Epithelial cell of esophagus (primary cell): ENCODE data around the gene KDM5A.
A peak's percentile ranks its signal among the peaks of the same experiment; 100 is the strongest.

Experiments used
- DNase-seq: peaks from one replicate; pipeline ENCODE4 v3.0.0; 2010; ENCODE audit warnings: low read depth
- H3K4me3 ChIP-seq: 2 replicates; pipeline ENCODE4 v1.5.1; 2011; ENCODE audit warnings: mild to moderate bottlenecking, low read length, control low read depth
- TF ChIP-seq, protein P1 (sequence below): IDR thresholded peaks from 2 replicates; pipeline ENCODE4 v1.5.1; 2011; ENCODE audit warnings: low read depth, mild to moderate bottlenecking, low read length, control low read depth, inconsistent platforms; ENCODE audit not compliant: insufficient read depth; ENCODE audit errors: missing control alignments

Gene KDM5A

DNA sequence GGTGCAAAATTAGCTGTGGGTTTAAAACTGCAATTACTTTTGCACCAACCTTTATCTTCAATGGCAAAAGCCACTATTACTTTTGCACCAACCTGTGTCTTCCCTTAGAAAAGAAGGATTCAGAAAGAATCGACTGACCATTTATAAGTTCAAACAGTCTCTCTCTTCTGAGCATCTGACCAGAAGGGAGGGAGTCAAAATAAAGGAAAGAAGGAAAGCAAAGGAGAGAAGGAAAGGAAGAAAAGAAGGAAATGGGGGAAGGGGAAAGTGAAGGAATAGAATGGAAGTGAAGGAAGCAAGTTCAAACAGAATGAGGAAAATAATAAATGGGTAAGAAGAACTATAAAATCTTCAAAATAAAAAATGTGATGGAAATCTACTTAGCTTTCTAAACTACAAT, 57.8 kb downstream of the KDM5A start:
- TF ChIP-seq, protein P1, sequence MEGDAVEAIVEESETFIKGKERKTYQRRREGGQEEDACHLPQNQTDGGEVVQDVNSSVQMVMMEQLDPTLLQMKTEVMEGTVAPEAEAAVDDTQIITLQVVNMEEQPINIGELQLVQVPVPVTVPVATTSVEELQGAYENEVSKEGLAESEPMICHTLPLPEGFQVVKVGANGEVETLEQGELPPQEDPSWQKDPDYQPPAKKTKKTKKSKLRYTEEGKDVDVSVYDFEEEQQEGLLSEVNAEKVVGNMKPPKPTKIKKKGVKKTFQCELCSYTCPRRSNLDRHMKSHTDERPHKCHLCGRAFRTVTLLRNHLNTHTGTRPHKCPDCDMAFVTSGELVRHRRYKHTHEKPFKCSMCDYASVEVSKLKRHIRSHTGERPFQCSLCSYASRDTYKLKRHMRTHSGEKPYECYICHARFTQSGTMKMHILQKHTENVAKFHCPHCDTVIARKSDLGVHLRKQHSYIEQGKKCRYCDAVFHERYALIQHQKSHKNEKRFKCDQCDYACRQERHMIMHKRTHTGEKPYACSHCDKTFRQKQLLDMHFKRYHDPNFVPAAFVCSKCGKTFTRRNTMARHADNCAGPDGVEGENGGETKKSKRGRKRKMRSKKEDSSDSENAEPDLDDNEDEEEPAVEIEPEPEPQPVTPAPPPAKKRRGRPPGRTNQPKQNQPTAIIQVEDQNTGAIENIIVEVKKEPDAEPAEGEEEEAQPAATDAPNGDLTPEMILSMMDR: no peak

DNA sequence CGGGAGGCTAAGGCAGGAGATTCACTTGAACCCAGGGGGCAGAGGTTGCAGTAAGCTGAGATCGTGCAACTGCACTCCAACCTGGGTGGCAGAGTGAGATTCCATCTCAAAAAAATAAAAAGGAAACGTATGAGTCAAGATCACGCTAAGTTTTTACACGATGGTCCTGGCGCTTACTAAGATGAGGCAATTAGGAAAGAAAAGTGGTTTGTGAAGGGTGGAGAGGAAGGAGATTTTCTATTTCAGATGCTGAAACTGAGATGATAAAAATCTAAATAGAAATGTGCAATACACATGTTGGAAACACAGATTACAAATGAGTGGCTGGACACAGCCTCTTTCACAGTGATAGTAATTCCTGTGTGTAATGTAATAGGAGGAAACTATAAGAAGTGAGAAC, 63.2 kb downstream of the KDM5A start:
- H3K4me3 ChIP-seq: no peak overlapping the region
- TF ChIP-seq, protein P1: no peak
- no peak for DNase-seq

More for the DNA sequence above, 57.8 kb downstream of the KDM5A start:
- DNase-seq: no peak
- no peak overlapping the region for H3K4me3 ChIP-seq

DNA sequence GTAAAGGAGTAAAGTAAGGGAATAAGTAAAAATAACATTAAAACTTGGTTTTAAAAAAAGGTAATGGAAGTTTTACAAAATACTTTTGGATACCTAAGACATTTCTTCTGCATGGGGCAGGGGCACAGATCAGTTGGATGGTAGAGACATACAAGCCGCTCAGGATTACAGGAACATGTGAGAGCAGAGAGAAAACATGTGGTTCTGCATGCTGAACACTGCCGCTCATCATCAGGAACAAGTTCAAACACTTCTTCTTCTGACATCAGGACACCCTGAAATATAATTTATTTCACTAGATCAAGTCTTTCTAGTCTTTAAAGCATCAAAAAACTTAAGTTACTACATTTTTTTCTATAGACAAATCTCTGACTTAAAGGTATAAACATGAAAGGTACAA, 65.6 kb downstream of the KDM5A start:
- no peak overlapping the region for H3K4me3 ChIP-seq
- peak; percentile 73 for DNase-seq
- TF ChIP-seq, protein P1: no peak

DNA sequence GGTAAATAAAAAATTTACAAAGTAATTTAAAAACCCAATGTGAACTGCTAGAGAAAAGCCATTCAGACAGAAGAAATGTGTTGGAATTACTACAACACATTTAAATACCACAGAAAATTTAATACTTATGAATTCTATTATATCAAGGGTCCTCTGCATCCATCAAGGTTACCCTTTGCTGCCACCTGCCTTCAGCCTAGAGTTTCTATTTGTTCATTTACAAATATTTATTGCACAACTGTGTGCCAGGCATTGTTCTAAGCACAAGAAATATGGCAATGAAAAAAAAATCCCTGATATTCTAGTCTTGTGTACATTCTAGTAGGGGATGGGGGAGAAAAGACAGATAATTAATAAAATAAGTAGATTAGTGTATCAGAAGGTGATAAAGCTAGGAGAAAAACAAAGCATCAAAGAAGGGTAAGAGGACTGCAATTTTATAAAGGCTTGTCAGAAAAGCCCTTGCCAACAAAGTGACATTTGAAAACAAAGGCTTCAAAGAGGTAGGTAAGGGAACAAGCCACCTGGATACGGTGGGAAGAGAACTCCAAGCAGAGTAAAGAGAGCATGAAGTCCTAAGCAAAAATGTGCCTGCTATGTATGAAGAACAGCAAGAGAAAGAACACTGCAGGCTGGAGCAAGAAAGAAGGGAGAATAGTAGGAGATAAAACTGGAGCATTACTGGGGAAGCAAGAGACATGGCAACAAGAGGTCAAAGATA, 67.4 kb downstream of the KDM5A start:
- TF ChIP-seq, protein P1: peak; percentile 59
- no peak overlapping the region for H3K4me3 ChIP-seq
- peak; percentile 44 for DNase-seq

DNA sequence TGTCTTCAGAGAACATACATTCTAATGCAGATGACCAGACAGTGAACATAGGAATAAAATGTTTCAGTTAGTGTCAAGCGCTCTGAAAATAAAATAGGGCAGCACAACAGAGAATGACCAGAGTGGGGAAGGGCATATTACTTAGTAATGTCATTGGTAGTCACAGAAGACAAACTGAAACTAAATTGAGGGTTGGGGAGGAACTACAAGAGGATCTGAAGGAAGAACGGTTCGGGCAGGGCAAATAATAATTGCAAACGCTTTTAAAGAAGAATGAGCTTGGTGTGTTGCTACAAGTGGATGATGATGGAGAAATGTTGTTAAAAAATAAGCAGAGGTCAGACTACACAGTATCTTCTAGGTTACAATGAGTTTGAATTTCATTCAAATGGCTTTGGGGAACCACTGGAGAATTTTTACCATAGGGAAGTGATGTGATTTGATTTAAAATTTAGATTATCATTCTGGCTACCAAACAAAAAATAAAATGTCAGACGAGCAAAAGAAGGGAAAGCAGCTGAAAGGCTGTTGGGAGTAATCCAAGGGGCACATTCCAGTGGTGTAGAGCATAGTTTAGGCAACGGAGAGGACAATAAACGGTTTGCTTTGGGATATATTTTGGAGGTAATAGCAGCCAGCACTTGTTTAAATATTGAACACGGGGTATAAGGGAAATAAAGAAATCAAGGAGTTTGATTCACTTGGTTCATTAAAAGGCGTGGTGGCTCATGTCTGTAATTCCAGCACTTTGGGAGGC, 70.2 kb downstream of the KDM5A start:
- TF ChIP-seq, protein P1: no peak
- no peak overlapping the region for H3K4me3 ChIP-seq
- DNase-seq: no peak

DNA sequence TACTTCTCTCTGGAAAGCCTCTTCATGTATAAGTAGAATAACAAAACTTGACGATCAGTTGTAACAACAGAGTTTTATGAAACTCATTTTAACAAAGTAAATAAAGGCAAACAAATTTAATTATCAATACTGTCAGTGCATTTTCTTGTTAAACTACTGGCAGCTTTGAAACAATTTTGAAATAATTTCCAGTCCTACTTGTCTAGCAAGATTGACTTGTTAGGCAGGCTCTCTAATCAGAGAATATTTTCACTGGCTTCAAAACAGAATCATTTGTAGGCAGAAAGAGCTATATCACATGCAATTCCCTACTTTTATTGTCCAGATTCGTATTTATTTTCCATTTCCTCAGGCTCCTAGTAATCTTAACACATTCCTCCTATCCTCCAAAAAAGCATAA, 80.6 kb downstream of the KDM5A start:
- peak; percentile 67 for DNase-seq
- TF ChIP-seq, protein P1: no peak

DNA sequence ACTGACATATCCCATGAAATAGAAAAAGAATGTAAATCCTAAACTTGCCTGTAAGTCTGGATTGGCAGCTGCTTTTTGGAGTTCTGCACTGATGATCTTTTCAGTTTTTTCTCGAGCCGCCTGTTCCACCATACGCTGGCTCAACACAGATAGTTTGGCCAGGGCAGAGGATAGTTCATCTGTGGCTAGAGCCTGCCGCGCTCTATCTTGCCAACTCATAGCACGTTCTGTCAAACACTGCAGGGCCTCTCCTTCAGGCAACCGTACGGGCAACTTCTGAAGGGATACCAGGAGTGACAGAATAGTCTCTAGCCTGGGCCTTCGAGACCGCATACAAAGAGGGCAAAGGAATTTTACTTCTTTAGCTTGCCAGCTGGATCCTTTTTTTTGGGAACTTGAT, 81.7 kb downstream of the KDM5A start:
- H3K4me3 ChIP-seq: no peak overlapping the region
- DNase-seq: no peak
- TF ChIP-seq, protein P1: no peak

More for the DNA sequence above, 80.6 kb downstream of the KDM5A start:
- H3K4me3 ChIP-seq: no peak overlapping the region
